Breast epithelium (tissue), 4 donors: ENCODE measurements around the gene DBF4. TPM values are rescaled to one million over a fixed set of nuclear protein-coding genes. Genes with fewer than 3 reads are reported as not detected.
"Not testable (repeated sequence)": the region's sequence is repeated elsewhere in the genome, so short reads cannot be mapped to it uniquely, and the experiment has no call there.

Experiments
- DNase-seq, 2 donors: peaks; one replicate each; pipeline ENCODE4 v3.0.0-alpha.2; 2019; ENCODE audit warnings: low spot score in 2 of 2
- H3K27ac ChIP-seq, 2 donors: fragments of 200-600 bp; sonication (generic) in 1 of 2; one replicate each; pipeline ENCODE4 v1.5.1; 2016 to 2019; ENCODE audit warnings: mild to moderate bottlenecking in 1 of 2
- H3K27me3 ChIP-seq, 2 donors: fragments of 200-600 bp; sonication (generic) in 1 of 2; one replicate each; pipeline versions ENCODE4 v1.5.1 to v1.6.0; 2017 to 2019; ENCODE audit warnings: control low read depth in 1 of 2, mild to moderate bottlenecking in 1 of 2
- H3K36me3 ChIP-seq: fragments of 200-600 bp; one replicate; pipeline ENCODE4 v1.5.1; 2019
- H3K4me1 ChIP-seq, 2 donors: fragments of 200-600 bp; sonication (generic); one replicate each; pipeline ENCODE4 v1.5.1; 2016 to 2019; ENCODE audit warnings: control low read depth in 1 of 2
- H3K4me3 ChIP-seq, 3 donors: fragments of 200-600 bp; sonication (generic); 1 replicate in 2 of 3; 2 replicates in 1 of 3; pipeline ENCODE4 v1.5.1; 2016 to 2019; ENCODE audit warnings: mild to moderate bottlenecking in 3 of 3, moderate library complexity in 2 of 3
- H3K9me3 ChIP-seq, 2 donors: fragments of 200-600 bp; sonication (generic) in 1 of 2; one replicate each; pipeline ENCODE4 v1.5.1; 2016 to 2019; ENCODE audit warnings: control low read depth in 1 of 2
- CTCF ChIP-seq, 3 donors: fragments of 450-650 bp; IDR thresholded peaks; one replicate each; pipeline ENCODE4 v1.5.1; 2016 to 2017; ENCODE audit warnings: antibody characterized with exemption in 3 of 3, mild to moderate bottlenecking in 3 of 3, moderate library complexity in 3 of 3
- POLR2A ChIP-seq: fragments of 450-650 bp; IDR thresholded peaks from one replicate; pipeline ENCODE4 v1.6.1; 2016; ENCODE audit warnings: antibody characterized with exemption, mild to moderate bottlenecking, moderate library complexity
- POLR2AphosphoS5 ChIP-seq, 3 donors: sonication (generic); formaldehyde crosslinking; IDR thresholded peaks; one replicate each; pipeline ENCODE4 v1.6.1; 2017; ENCODE audit warnings: antibody characterized with exemption in 3 of 3
- intact Hi-C: fragments of 100-400 bp; cut with DNase I; formaldehyde crosslinking; loops from one replicate; pipeline ENCODE4 v1.15.1; 2023; ENCODE audit warnings: low total_unique reads
- total RNA-seq, 3 donors: library from RNA; depleted of rRNA; stranded (reverse); fragments of >200 nt; gene quantifications; one replicate each; pipeline ENCODE4 v1.1.0, GENCODE V29; 2016

The DBF4 gene
- total RNA-seq, 3 donors from 2014 or later: 10.1 to 18.6 (median 15.7) TPM

GRCh38 chr7:87850836-87851593 lies 25.3 kb upstream of the DBF4 start:
- no peak for TF ChIP-seq POLR2AphosphoS5 (IDR thresholded peaks at IDR 0.05)
- TF ChIP-seq CTCF (IDR thresholded peaks at IDR 0.05): no peak
- no peak for TF ChIP-seq POLR2A
- intact Hi-C loops: no loop called here
- Histone ChIP-seq H3K36me3 (peaks cover under 1% of the 10 kb centered on the region), H3K27me3 (no peaks in the 10 kb centered on the region), H3K4me3 (no peak overlapping the region), H3K4me1 (no peaks in the 10 kb centered on the region), H3K27ac (no peak overlapping the region), H3K9me3 (no peaks in the 10 kb centered on the region)
- DNase-seq: no peak

GRCh38 chr7:87852306-87852705 lies 24.0 kb upstream of the DBF4 start:
- Histone ChIP-seq H3K4me1 (no peaks in the 10 kb centered on the region), H3K36me3 (peaks cover 5% of the 10 kb centered on the region), H3K27me3 (no peaks in the 10 kb centered on the region), H3K27ac (no peak overlapping the region), H3K4me3 (no peak overlapping the region), H3K9me3 (no peaks in the 10 kb centered on the region)
- DNase-seq: no peak
- TF ChIP-seq POLR2AphosphoS5 (IDR thresholded peaks at IDR 0.05): no peak
- TF ChIP-seq CTCF (IDR thresholded peaks at IDR 0.05): no peak
- TF ChIP-seq POLR2A: no peak
- intact Hi-C loops: no loop called here

GRCh38 chr7:87853237-87853864 lies 22.9 kb upstream of the DBF4 start:
- TF ChIP-seq POLR2AphosphoS5 (IDR thresholded peaks at IDR 0.05) (no peak), CTCF (IDR thresholded peaks at IDR 0.05) (no peak), POLR2A (no peak)
- no peak for DNase-seq
- Histone ChIP-seq H3K27me3 (no peaks in the 10 kb centered on the region), H3K27ac (no peak overlapping the region), H3K36me3 (peaks cover 5% of the 10 kb centered on the region), H3K4me1 (no peaks in the 10 kb centered on the region), H3K9me3 (no peaks in the 10 kb centered on the region), H3K4me3 (no peak overlapping the region)
- intact Hi-C loops: no loop called here

- Histone ChIP-seq H3K36me3 (peaks cover 5% of the 10 kb centered on the region), H3K27me3 (no peaks in the 10 kb centered on the region), H3K9me3 (no peaks in the 10 kb centered on the region), H3K27ac (no peak overlapping the region), H3K4me3 (no peak overlapping the region), H3K4me1 (no peaks in the 10 kb centered on the region)
- DNase-seq: no peak
- TF ChIP-seq POLR2A (no peak), POLR2AphosphoS5 (IDR thresholded peaks at IDR 0.05) (no peak), CTCF (IDR thresholded peaks at IDR 0.05) (no peak)
- intact Hi-C loops: no loop called here
Observed at GRCh38 chr7:87858417-87859100, 17.7 kb upstream of the DBF4 start.

- TF ChIP-seq POLR2AphosphoS5 (IDR thresholded peaks at IDR 0.05) (no peak), CTCF (IDR thresholded peaks at IDR 0.05) (no peak), POLR2A (no peak)
- Histone ChIP-seq H3K4me3 (no peak overlapping the region), H3K27ac (no peak overlapping the region), H3K4me1 (no peaks in the 10 kb centered on the region), H3K36me3 (no peaks in the 10 kb centered on the region), H3K9me3 (peaks cover 12 to 27% of the 10 kb centered on the region in 2 donors), H3K27me3 (no peaks in the 10 kb centered on the region)
- DNase-seq: no peak
- intact Hi-C loops: no loop called here
Observed at GRCh38 chr7:87866089-87866488, 10.2 kb upstream of the DBF4 start.

GRCh38 chr7:87866533-87866932 lies 9.8 kb upstream of the DBF4 start:
- H3K9me3 ChIP-seq: peaks cover 13 to 31% of the 10 kb centered on the region in 2 donors
- H3K4me3 ChIP-seq, H3K36me3 ChIP-seq, H3K27me3 ChIP-seq, H3K27ac ChIP-seq, DNase-seq, intact Hi-C loops, H3K4me1 ChIP-seq: not testable (repeated sequence)
